ENCODE data around the gene SMPDL3A. TPM values are rescaled to one million over a fixed set of nuclear protein-coding genes. Genes with fewer than 3 reads are reported as not detected.
"Not testable (repeated sequence)": the region's sequence is repeated elsewhere in the genome, so short reads cannot be mapped to it uniquely, and the experiment has no call there.

Gene SMPDL3A
- total RNA-seq, 1 experiment from 2014 or later, result 3.5 TPM

- intact Hi-C loops (cut with micrococcal nuclease), result no loop called here
- H3K9me3 Mint-ChIP-seq (ENCODE audit: unreplicated experiment), result no peaks in the 10 kb centered on the region
- ChIA-PET CTCF (interaction anchor here (3.1 to 10.5 kb wide), 3 partner anchors 16 to 255 kb away, joined by 10 to 136 read pairs (median 127); no protein-coding TSS in a partner anchor), POLR2A (no interaction called here)
- H3K27ac Mint-ChIP-seq (ENCODE audit: low read depth, unreplicated experiment), result no peak overlapping the region
- no peaks in the 10 kb centered on the region for H3K4me1 Mint-ChIP-seq (ENCODE audit: insufficient read depth, unreplicated experiment)
- no peak overlapping the region for H3K4me3 Mint-ChIP-seq (ENCODE audit: unreplicated experiment)
- H3K27me3 Mint-ChIP-seq (ENCODE audit: insufficient read depth, unreplicated experiment), result no peaks in the 10 kb centered on the region
- H3K36me3 Mint-ChIP-seq (ENCODE audit: insufficient read depth, unreplicated experiment), result no peaks in the 10 kb centered on the region
- DNase-seq (ENCODE audit: unreplicated experiment), result no peak
- no TSS peak for BruUV-seq (replicated peaks)
- no peak for TF ChIP-seq CTCF (IDR thresholded peaks at IDR 0.05; ENCODE audit: unreplicated experiment)
Observed at GRCh38 chr6:122746688-122747087, 42.4 kb upstream of the SMPDL3A start.

- H3K36me3 Mint-ChIP-seq (ENCODE audit: insufficient read depth, unreplicated experiment), result no peaks in the 10 kb centered on the region
- H3K27me3 Mint-ChIP-seq (ENCODE audit: insufficient read depth, unreplicated experiment), result no peaks in the 10 kb centered on the region
- H3K27ac Mint-ChIP-seq (ENCODE audit: low read depth, unreplicated experiment), result no peak overlapping the region
- no peaks in the 10 kb centered on the region for H3K9me3 Mint-ChIP-seq (ENCODE audit: unreplicated experiment)
- BruUV-seq (replicated peaks), result no TSS peak
- ChIA-PET CTCF (interaction anchor here (9.1 kb wide), 1 partner anchor 91 kb away, joined by 136 read pairs; no protein-coding TSS in a partner anchor), POLR2A (no interaction called here)
- no peak overlapping the region for H3K4me3 Mint-ChIP-seq (ENCODE audit: unreplicated experiment)
- no peaks in the 10 kb centered on the region for H3K4me1 Mint-ChIP-seq (ENCODE audit: insufficient read depth, unreplicated experiment)
- TF ChIP-seq CTCF (IDR thresholded peaks at IDR 0.05; ENCODE audit: unreplicated experiment), result no peak
- intact Hi-C loops (cut with micrococcal nuclease), result no loop called here
- no peak for DNase-seq (ENCODE audit: unreplicated experiment)
Observed at GRCh38 chr6:122747573-122747972, 41.5 kb upstream of the SMPDL3A start.

GRCh38 chr6:122748945-122749344 is 40.1 kb upstream of the SMPDL3A start:
- H3K4me3 Mint-ChIP-seq (ENCODE audit: unreplicated experiment), result not testable (repeated sequence)

GRCh38 chr6:122749451-122750050 is 39.5 kb upstream of the SMPDL3A start:
- H3K4me3 Mint-ChIP-seq (ENCODE audit: unreplicated experiment), result no peak overlapping the region
- TF ChIP-seq CTCF (IDR thresholded peaks at IDR 0.05; ENCODE audit: unreplicated experiment), result no peak
- no peaks in the 10 kb centered on the region for H3K9me3 Mint-ChIP-seq (ENCODE audit: unreplicated experiment)
- no peaks in the 10 kb centered on the region for H3K27me3 Mint-ChIP-seq (ENCODE audit: insufficient read depth, unreplicated experiment)
- intact Hi-C loops (cut with micrococcal nuclease), result no loop called here
- no peaks in the 10 kb centered on the region for H3K36me3 Mint-ChIP-seq (ENCODE audit: insufficient read depth, unreplicated experiment)
- H3K27ac Mint-ChIP-seq (ENCODE audit: low read depth, unreplicated experiment), result no peak overlapping the region
- BruUV-seq (replicated peaks), result no TSS peak
- DNase-seq (ENCODE audit: unreplicated experiment), result no peak
- no peaks in the 10 kb centered on the region for H3K4me1 Mint-ChIP-seq (ENCODE audit: insufficient read depth, unreplicated experiment)
- ChIA-PET POLR2A (interaction anchor here (0.7 kb wide), 1 partner anchor 881 kb away, joined by 4 read pairs; no protein-coding TSS in a partner anchor), CTCF (interaction anchor here (0.7 to 6.6 kb wide), 3 partner anchors 16 to 90 kb away, joined by 3 to 42 read pairs (median 3); no protein-coding TSS in a partner anchor)

More at GRCh38 chr6:122748945-122749344, 40.1 kb upstream of the SMPDL3A start:
- intact Hi-C loops (cut with micrococcal nuclease); H3K4me1 Mint-ChIP-seq (ENCODE audit: insufficient read depth, unreplicated experiment); POLR2A ChIA-PET; H3K9me3 Mint-ChIP-seq (ENCODE audit: unreplicated experiment); H3K27ac Mint-ChIP-seq (ENCODE audit: low read depth, unreplicated experiment); H3K36me3 Mint-ChIP-seq (ENCODE audit: insufficient read depth, unreplicated experiment); DNase-seq (ENCODE audit: unreplicated experiment); BruUV-seq (replicated peaks); H3K27me3 Mint-ChIP-seq (ENCODE audit: insufficient read depth, unreplicated experiment): not testable (repeated sequence)
- CTCF ChIA-PET, result interaction anchor here (0.6 to 6.6 kb wide), 4 partner anchors 15 to 90 kb away, joined by 3 to 42 read pairs (median 4); no protein-coding TSS in a partner anchor
